Measurements from ENCODE around the gene AGPAT3.
A peak's percentile ranks its signal among the peaks of the same experiment; 100 is the strongest.

AGPAT3 gene

GRCh38 chr21:43937891-43938309 is 72.9 kb downstream of the AGPAT3 start:
- DNase-seq (ENCODE audit: low spot score): no peak

DNA sequence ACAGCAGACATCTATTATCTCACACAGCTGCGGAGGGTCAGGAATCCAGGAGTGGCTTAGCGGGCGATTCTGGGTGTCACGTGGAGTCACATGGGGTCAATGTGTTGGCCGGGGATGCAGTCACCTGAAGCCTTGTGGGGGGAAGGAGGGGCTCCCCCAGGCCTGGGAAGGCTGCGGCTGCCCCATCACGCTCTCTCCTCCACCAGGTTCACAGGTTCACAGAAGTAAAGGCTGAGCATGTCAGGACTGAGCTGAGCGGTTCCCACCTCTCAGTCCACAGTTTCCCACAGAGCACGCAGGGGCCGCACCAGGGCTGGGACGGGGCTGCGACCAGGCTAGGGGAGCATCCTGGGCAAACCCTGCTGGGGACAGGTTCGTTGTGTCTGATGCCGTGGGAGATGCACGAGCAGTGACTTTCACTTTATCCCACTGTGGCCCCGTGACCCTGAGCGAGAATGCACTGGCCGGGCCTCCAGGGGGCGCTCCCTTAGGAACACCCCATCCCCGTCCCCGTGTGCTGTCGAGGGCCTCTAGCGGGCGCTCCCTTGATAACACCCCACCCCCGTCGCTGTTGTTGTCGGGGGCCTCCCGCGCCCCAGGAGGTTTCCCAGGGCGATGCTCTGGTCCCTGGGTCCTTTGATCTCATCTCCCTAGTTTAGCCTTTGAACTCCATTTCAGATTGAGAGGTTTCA is 73.9 kb downstream of the AGPAT3 start:
- DNase-seq (ENCODE audit: low spot score): peak; percentile 94

DNA sequence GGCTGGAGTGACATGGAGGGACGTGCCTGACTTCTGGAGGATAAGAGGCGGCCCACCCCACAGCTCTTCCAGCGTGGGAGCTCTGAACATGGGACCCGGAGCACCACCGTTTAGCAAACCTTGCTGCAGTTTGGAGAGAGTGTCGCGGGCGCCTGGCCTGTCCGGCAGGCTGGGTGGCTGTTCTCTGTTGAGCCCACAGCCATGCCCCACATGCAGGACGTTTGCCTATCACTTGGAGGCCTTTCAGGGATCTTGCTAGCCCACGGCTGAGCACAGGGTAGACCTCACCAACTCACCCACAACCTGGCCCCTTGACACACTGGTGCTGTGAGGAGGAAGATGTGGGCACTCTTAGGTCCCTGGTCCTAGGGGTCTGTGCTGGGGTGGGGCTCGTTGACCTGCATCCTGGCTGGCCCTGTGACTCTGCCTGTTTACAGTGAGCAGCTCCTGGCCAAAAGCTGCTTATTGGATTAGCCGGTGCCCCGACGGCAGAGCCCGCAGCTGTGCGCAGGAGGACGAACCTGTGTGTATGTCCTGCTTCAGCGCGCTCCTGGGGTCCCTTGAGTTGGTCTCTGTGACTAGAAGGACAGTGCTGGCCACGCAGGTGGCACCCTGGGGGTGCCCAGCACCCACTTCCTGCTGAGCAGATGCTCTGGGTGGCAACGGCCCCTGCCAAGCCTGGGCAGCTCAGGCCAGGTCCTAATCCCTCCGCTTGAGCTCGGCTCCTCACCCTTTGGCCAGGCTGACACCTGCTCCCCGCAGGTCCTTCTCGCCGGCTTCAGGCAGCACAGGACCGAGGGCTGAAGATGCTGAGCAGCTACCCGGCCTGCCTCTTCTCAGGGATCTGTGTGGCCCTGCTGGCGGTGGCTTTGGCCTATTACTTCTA is 74.7 kb downstream of the AGPAT3 start:
- DNase-seq (ENCODE audit: low spot score): no peak

GRCh38 chr21:43940329-43941050 is 75.5 kb downstream of the AGPAT3 start:
- no peak for DNase-seq (ENCODE audit: low spot score)

DNA sequence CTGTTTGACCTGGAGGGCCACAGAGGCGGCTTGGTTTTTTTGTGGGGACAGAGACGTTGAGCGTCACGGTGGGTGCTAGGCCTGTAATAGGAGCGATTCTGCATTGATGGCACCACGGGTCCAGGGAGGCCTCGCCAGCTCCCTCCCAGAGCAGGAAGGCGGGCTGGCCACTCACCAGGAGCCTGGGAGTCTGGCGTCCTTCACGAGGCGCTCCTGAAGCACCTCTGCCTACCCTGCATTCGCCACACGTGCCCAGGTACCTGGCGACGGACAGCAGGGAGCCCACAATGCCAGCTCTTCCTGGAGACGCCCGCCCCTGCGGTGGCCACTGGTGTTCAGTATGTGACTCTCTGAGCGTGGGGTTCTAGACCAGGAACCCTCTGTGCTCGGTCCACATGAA is 77.2 kb downstream of the AGPAT3 start:
- DNase-seq (ENCODE audit: low spot score): no peak

DNA sequence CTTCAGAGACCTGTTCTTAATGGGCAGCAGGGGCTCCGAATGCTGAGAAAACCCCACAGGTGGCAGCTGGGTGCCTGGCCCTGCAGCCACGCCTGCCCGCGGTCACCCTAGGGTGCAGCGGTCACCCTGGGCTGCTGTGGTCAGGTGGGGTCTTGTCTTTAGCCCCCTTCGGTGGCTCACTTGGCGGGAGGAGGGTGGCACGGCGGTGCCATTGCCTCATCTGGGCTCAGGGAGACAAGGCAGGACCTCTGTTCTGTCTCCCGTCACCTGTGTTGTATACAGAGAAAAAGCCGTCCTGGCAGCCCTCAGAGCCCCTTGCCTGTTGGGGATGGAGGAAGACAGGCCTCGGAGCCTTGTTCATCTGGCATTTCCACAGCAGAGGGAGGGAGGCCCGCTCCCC is 77.6 kb downstream of the AGPAT3 start:
- no peak for DNase-seq (ENCODE audit: low spot score)

GRCh38 chr21:43943512-43944077 is 78.6 kb downstream of the AGPAT3 start:
- DNase-seq (ENCODE audit: low spot score): no peak

DNA sequence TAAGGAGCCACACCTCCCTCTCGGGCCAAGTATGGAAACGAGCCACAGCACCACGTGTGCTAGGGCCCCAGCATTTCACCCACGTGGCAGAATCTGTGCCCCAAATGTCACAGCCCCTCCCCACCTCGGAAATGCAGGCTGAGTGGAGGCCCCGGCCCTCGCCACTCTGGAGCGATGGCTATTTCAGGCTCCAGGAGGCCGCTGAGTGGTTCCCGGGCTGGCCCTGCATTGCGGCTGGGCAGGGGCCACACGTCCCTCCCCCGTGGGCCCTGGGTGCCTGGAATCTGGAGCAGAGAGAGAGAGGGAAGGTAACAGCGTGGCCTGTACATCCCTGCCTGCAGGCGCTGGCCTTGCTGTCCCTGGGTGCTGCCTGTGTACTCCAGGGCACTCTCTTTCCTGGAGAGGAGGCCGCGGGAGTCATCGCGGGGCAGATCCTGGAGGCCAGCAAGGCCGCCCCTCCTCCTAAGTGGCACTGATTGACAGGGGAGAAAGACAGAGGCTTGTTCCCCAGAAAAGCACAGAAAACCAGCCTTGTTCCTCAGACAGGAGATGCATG is 79.1 kb downstream of the AGPAT3 start:
- no peak for DNase-seq (ENCODE audit: low spot score)

DNA sequence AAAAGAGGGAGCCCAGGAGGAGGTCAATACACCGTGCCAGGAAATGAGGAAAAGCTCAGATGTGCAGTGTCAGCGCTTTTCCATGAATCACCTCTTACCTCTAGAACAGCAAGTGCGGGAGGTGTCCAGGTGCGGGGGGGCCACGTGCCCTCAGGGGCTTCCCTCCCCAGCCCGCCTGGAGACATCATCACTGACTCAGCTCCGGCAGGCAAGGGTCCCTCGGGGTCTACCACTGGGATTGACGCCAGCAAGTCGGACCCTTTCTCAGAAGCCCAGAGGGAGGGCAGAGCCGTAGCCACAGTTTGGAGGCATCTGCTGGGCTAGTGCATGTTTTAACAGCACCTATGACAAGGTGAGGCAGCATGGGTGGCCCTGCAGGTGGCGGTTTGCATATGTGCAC is 79.7 kb downstream of the AGPAT3 start:
- no peak for DNase-seq (ENCODE audit: low spot score)

DNA sequence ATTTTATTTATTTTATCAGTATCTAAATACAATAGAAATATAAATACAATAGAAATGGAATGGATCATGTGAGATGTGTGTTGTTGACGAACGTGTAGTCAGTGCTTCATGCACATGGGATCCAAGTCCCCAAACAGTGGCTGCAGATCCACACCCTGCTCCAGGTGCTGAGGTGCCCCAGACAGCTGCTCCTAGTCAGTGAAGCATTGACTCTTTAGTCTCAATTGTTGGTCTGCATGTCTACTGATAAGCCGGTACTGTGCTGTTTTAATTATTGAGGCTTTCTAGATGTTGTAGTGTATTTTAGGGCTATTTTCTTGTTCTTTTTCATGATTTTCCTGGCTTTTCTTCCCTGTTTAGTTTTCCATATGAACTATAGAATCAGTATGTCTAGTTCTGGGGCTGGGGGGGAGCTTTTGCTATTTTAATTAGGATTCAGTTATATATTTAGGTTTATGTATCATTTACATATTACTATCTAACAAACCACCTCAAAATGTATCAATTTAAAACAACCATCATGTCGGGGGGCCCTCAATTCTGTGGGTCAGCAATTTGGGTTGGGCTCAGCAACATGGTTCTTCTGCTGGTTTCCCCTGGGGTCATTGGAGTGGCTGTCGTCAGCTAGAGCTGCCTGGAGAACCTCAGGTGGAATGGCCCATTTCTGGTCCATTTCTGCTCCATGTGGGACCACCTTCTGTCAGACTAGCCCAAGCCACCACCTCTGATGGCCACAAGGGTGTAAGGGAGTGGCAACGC is 83.9 kb downstream of the AGPAT3 start:
- DNase-seq (ENCODE audit: low spot score): no peak

- no peak for DNase-seq (ENCODE audit: low spot score)
These were observed 84.6 kb downstream of the AGPAT3 start for GRCh38 chr21:43949499-43950208.

DNA sequence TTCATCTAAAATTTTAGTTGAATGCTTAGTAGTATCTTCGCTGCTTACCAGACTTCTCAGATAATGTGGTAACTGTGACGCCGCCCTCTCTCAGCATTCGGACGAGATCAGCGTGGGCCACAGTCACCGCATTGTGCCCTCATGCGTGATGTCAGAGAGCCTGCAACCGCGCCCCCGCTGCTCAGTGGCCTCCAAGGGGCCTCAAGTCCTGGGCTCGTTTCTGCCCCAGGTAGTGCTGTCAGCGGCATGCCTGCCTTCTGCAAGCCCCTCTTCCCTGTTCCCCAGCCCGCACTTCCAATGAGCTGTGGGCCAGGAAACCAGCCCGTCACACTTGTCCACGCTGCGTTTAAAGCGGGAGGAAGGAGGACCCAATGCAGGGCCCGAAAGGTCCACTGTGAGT is 85.5 kb downstream of the AGPAT3 start:
- no peak for DNase-seq (ENCODE audit: low spot score)

DNA sequence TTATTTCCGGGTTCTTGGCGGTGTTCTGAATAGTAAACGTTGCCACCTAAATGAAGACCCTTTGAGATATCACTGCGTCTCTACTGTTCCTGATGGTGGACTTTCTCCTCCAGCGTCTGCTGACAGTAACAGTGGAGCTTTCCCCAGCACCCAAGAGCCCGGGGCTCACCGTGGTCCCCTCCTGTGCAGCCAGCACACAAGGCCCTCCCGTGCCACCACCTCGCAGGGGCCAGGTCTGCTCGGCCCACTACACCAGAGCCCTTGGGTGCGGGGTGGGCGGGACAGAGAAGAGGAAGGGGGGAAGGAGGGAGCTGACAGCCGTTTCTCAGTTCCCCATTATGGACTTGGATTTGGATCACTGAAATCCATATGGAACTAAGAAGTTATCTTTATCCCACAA is 85.9 kb downstream of the AGPAT3 start:
- DNase-seq (ENCODE audit: low spot score): no peak

GRCh38 chr21:43951911-43952703 is 87.1 kb downstream of the AGPAT3 start:
- no peak for DNase-seq (ENCODE audit: low spot score)

- no peak for DNase-seq (ENCODE audit: low spot score)
These were observed 88.0 kb downstream of the AGPAT3 start for GRCh38 chr21:43953021-43953420.

DNA sequence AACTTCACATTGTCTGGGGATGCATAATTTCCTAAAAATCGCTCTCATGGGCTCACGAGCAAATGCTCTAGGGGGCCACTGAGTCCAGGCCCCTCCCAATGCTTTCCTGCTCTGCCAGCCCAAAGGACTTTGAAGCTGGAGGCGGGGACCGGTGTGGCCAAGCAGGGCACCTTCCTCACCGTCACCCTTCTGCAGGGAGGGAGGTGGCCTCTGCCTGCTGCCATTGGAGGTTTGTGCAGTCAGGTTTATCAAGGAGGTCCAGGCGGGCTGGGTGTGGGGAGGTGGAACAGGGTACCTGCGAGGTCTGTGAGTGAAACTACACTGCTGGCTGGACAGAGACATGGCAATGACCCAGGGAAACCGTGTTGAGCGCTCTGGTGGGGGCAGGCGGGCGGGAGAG is 89.0 kb downstream of the AGPAT3 start:
- no peak for DNase-seq (ENCODE audit: low spot score)

GRCh38 chr21:43954896-43955295 is 89.9 kb downstream of the AGPAT3 start:
- DNase-seq (ENCODE audit: low spot score): no peak

DNA sequence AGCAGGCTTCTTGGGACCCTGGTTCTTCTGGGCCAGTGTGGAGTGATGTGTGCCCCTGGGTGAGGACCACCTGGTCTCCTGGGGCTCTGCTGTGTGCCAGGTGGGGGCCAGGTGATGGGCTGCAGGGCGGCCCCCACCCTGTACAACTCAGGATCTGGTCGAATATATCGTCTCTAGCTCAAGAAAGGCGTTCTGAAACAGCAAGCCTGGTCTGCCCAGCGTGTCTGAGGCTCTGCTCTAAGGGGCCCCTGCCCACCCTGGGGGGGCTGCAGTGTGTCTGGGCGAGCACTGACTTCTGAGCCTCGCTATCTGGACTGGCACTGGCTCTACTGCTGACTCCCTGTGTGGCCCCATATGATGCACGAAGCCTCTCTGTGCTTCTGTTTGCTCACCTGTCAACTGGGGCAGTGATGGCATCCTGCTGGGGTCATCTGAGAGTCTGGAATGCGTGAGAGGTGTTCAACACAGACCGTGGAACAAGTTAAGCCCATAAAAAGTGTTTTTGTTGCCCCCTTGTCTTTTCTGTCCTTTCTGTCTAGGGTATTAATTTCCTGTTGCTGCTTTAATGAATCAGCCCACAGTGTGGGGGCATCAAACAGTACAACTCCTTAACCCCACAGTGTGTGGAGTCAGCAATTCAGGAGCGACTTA is 91.1 kb downstream of the AGPAT3 start:
- DNase-seq (ENCODE audit: low spot score): no peak

DNA sequence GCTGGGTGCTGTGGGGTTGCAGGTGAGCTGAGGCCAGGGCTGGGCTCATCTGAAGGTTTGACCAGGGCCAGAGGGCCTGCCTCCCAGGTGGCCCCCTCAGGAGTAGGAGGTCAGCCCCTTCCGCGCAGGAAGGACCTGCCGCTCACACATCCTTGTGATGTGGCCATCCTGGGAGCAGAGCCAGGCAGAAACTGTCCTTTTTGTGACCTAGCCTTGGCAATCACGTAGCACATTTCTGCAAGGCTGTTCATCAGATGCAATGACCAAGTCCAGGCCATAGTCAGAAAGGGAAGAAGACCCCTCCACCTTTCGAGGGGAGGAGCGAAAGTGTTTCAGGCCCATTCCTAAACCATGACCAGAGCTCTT is 91.6 kb downstream of the AGPAT3 start:
- DNase-seq (ENCODE audit: low spot score): no peak
